Measurements from ENCODE around the gene DHRS4L2. TPM values are rescaled to one million over a fixed set of nuclear protein-coding genes. Genes with fewer than 3 reads are reported as not detected.
"Not testable (repeated sequence)": the region's sequence is repeated elsewhere in the genome, so short reads cannot be mapped to it uniquely, and the experiment has no call there.

The DHRS4L2 gene
- total and polyA plus RNA-seq, 2 of the 4 experiments (the other 2 are of a cell fraction) = 11.1 to 19.6 TPM

- no peak overlapping the region for H4K8ac ChIP-seq (ENCODE audit: low read depth in 2 of 2, low read length in 2 of 2)
- no peaks in the 10 kb centered on the region for H3K9me3 ChIP-seq (ENCODE audit: control insufficient read depth, insufficient read depth, low read length)
- H3K9ac ChIP-seq (ENCODE audit: low read depth, low read length) = no peak overlapping the region
- in situ Hi-C loops (cut with MboI; ENCODE audit: low sequenced_read_pairs) (no loop called here), intact Hi-C loops (cut with micrococcal nuclease) (no loop called here), dilution Hi-C loops (cut with HindIII; ENCODE audit: low sequenced_read_pairs, unreplicated experiment) (no loop called here)
- H3K36me3 ChIP-seq (ENCODE audit: control insufficient read depth, insufficient read depth, low read length) = no peaks in the 10 kb centered on the region
- no peak overlapping the region for H3K18ac ChIP-seq (ENCODE audit: low read depth, low read length)
- H4K20me1 ChIP-seq (ENCODE audit: insufficient read depth, low read length) = no peaks in the 10 kb centered on the region
- POLR2A ChIA-PET (ENCODE audit: unreplicated experiment) = no interaction called here
- no peak overlapping the region for H4K5ac ChIP-seq (ENCODE audit: low read depth, low read length)
- no peak overlapping the region for H3K4me2 ChIP-seq (ENCODE audit: low read depth, low read length)
- no peak overlapping the region for H4K91ac ChIP-seq (ENCODE audit: insufficient read depth, low read depth, low read length)
- ATAC-seq (ENCODE audit: low read depth) = no peak
- TF ChIP-seq FOS (IDR thresholded peaks at IDR 0.05; ENCODE audit: low read depth, low read length) = no peak
- TF ChIP-seq NFE2L2 (IDR thresholded peaks at IDR 0.05; ENCODE audit: low read depth, low read length) = no peak
- TF ChIP-seq CHD1 (IDR thresholded peaks at IDR 0.05; ENCODE audit: low read depth, low read length) = no peak
- no peak overlapping the region for H3K4ac ChIP-seq (ENCODE audit: low read depth, low read length)
- H2AFZ ChIP-seq (replicated peaks; ENCODE audit: low read length, poor library complexity) = no peak overlapping the region
- CTCF ChIA-PET = no interaction called here
- no peak overlapping the region for H2BK15ac ChIP-seq (ENCODE audit: low read depth, low read length)
- no peak overlapping the region for H2AK9ac ChIP-seq (replicated peaks; ENCODE audit: low read depth, low read length, poor library complexity)
- no peak for DNase-seq
- H3K27me3 ChIP-seq (ENCODE audit: control insufficient read depth, insufficient read depth, low read length) = peaks cover 13% of the 10 kb centered on the region
- no peak overlapping the region for H2AK5ac ChIP-seq (ENCODE audit: low read depth, low read length)
- H3K79me1 ChIP-seq (ENCODE audit: low read depth in 1 of 2, low read length in 2 of 2) = no peaks in the 10 kb centered on the region
- H2BK120ac ChIP-seq (ENCODE audit: low read depth, low read length) = no peak overlapping the region
- H3K14ac ChIP-seq (replicated peaks; ENCODE audit: low read depth, low read length) = no peak overlapping the region
- no peak overlapping the region for H2BK20ac ChIP-seq (ENCODE audit: low read depth, low read length)
- no peaks in the 10 kb centered on the region for H3K4me1 ChIP-seq (ENCODE audit: control insufficient read depth, insufficient read depth, low read length)
- no peaks in the 10 kb centered on the region for H3K9me1 ChIP-seq (ENCODE audit: insufficient read depth, low read length)
- BruUV-seq (replicated peaks) = no TSS peak
- no peak overlapping the region for H3K56ac ChIP-seq (ENCODE audit: extremely low read depth, insufficient read depth, low read length)
- no peak overlapping the region for H3K23ac ChIP-seq (ENCODE audit: low read depth, low read length)
- no peak overlapping the region for H3K4me3 ChIP-seq (ENCODE audit: insufficient read depth, low read depth, low read length)
- 10% methylated on average over 2 of the region's 5 CpGs; no CpG with 5 or more reads in 1 of the 2 experiments for WGBS, 2 experiments (ENCODE audit: extremely low coverage in 2 of 2, insufficient read length in 1 of 2)
- H2BK5ac ChIP-seq (ENCODE audit: low read depth, low read length, poor library complexity, severe bottlenecking) = no peak overlapping the region
- no peak overlapping the region for H3K27ac ChIP-seq (ENCODE audit: insufficient read depth, low read length)
These were observed 54.0 kb downstream of the DHRS4L2 start for GRCh38 chr14:24042746-24043145.

GRCh38 chr14:24049002-24049401 is 60.3 kb downstream of the DHRS4L2 start:
- intact Hi-C loops (cut with micrococcal nuclease); H3K14ac ChIP-seq (replicated peaks; ENCODE audit: low read depth, low read length); CTCF ChIA-PET: not testable (repeated sequence)

More at GRCh38 chr14:24049002-24049401, 60.3 kb downstream of the DHRS4L2 start:
- POLR2A ChIA-PET (ENCODE audit: unreplicated experiment); ATAC-seq (ENCODE audit: low read depth); H2AK5ac ChIP-seq (ENCODE audit: low read depth, low read length); H3K9me1 ChIP-seq (ENCODE audit: insufficient read depth, low read length); BruUV-seq (replicated peaks); H3K36me3 ChIP-seq (ENCODE audit: control insufficient read depth, insufficient read depth, low read length); H3K4me2 ChIP-seq (ENCODE audit: low read depth, low read length); H3K23ac ChIP-seq (ENCODE audit: low read depth, low read length); H3K9me3 ChIP-seq (ENCODE audit: control insufficient read depth, insufficient read depth, low read length); H2BK5ac ChIP-seq (ENCODE audit: low read depth, low read length, poor library complexity, severe bottlenecking); H2AK9ac ChIP-seq (replicated peaks; ENCODE audit: low read depth, low read length, poor library complexity); H3K4me3 ChIP-seq (ENCODE audit: insufficient read depth, low read depth, low read length); in situ Hi-C loops (cut with MboI; ENCODE audit: low sequenced_read_pairs); H3K79me1 ChIP-seq (ENCODE audit: low read depth in 1 of 2, low read length in 2 of 2); H2BK20ac ChIP-seq (ENCODE audit: low read depth, low read length); H2AFZ ChIP-seq (replicated peaks; ENCODE audit: low read length, poor library complexity); H3K56ac ChIP-seq (ENCODE audit: extremely low read depth, insufficient read depth, low read length); DNase-seq; H4K8ac ChIP-seq (ENCODE audit: low read depth in 2 of 2, low read length in 2 of 2); H3K27ac ChIP-seq (ENCODE audit: insufficient read depth, low read length); H3K4me1 ChIP-seq (ENCODE audit: control insufficient read depth, insufficient read depth, low read length); H3K4ac ChIP-seq (ENCODE audit: low read depth, low read length); H4K5ac ChIP-seq (ENCODE audit: low read depth, low read length); H3K9ac ChIP-seq (ENCODE audit: low read depth, low read length); H2BK120ac ChIP-seq (ENCODE audit: low read depth, low read length); H4K20me1 ChIP-seq (ENCODE audit: insufficient read depth, low read length); H3K18ac ChIP-seq (ENCODE audit: low read depth, low read length); H2BK15ac ChIP-seq (ENCODE audit: low read depth, low read length); H4K91ac ChIP-seq (ENCODE audit: insufficient read depth, low read depth, low read length); dilution Hi-C loops (cut with HindIII; ENCODE audit: low sequenced_read_pairs, unreplicated experiment): not testable (repeated sequence)
- peaks cover 30% of the 10 kb centered on the region for H3K27me3 ChIP-seq (ENCODE audit: control insufficient read depth, insufficient read depth, low read length)
- WGBS, 2 experiments (ENCODE audit: extremely low coverage in 2 of 2, insufficient read length in 1 of 2) = no CpG with 5 or more reads among the region's 2 CpGs
